H9 (cell line): ENCODE measurements around the gene BPGM. TPM values are rescaled to one million over a fixed set of nuclear protein-coding genes. Genes with fewer than 3 reads are reported as not detected.

ENCODE experiments used
- DNase-seq: peaks from one replicate; pipeline ENCODE4 v3.0.0-alpha.2; 2017
- H2AFZ ChIP-seq: one replicate; pipeline ENCODE4 v1.6.1; 2013; ENCODE audit warnings: mild to moderate bottlenecking, low read length, control low read depth, moderate library complexity
- H2AK5ac ChIP-seq: 2 replicates; pipeline ENCODE4 v1.6.1; 2013; ENCODE audit warnings: low read length, control low read depth, mixed read lengths; ENCODE audit not compliant: insufficient read length
- H2BK120ac ChIP-seq: one replicate; pipeline ENCODE4 v1.6.1; 2013; ENCODE audit warnings: low read depth, mild to moderate bottlenecking, low read length, control low read depth, inconsistent platforms; ENCODE audit not compliant: poor library complexity, severe bottlenecking
- H2BK12ac ChIP-seq: 2 replicates; pipeline ENCODE4 v1.6.1; 2013; ENCODE audit warnings: low read length, control low read depth, mixed read lengths, low read depth; ENCODE audit not compliant: insufficient read length
- H2BK15ac ChIP-seq: 2 replicates; pipeline ENCODE4 v1.6.1; 2013; ENCODE audit warnings: low read depth, low read length, control low read depth
- H2BK20ac ChIP-seq: one replicate; pipeline ENCODE4 v1.6.1; 2013; ENCODE audit warnings: low read depth, mild to moderate bottlenecking, low read length, control low read depth, inconsistent platforms; ENCODE audit not compliant: poor library complexity, severe bottlenecking
- H2BK5ac ChIP-seq: 2 replicates; pipeline ENCODE4 v1.6.1; 2013; ENCODE audit warnings: low read length, control low read depth, mixed read lengths; ENCODE audit not compliant: insufficient read length
- H3K14ac ChIP-seq: 2 replicates; pipeline ENCODE4 v1.6.1; 2013; ENCODE audit warnings: low read length, control low read depth; ENCODE audit not compliant: insufficient read depth
- H3K18ac ChIP-seq: 2 replicates; pipeline ENCODE4 v1.6.1; 2013; ENCODE audit warnings: low read depth, mild to moderate bottlenecking, mixed read lengths, low read length, control low read depth; ENCODE audit not compliant: insufficient read length
- H3K23ac ChIP-seq: 2 replicates; pipeline ENCODE4 v1.6.1; 2013; ENCODE audit warnings: low read length, control low read depth, mixed read lengths, low read depth; ENCODE audit not compliant: insufficient read length
- H3K23me2 ChIP-seq: 2 replicates; pipeline ENCODE4 v1.6.1; 2013; ENCODE audit warnings: low read depth, mild to moderate bottlenecking, mixed read lengths, low read length, control low read depth; ENCODE audit not compliant: insufficient read length, poor library complexity, severe bottlenecking
- H3K27ac ChIP-seq: 2 replicates; pipeline ENCODE4 v1.5.1; 2013; ENCODE audit warnings: low read length, control low read depth, mixed read lengths, low read depth; ENCODE audit not compliant: insufficient read length
- H3K27me3 ChIP-seq: 2 replicates; pipeline ENCODE4 v1.6.1; 2013; ENCODE audit warnings: low read length, control low read depth, inconsistent platforms; ENCODE audit not compliant: insufficient read depth
- H3K4ac ChIP-seq: 2 replicates; pipeline ENCODE4 v1.6.1; 2013; ENCODE audit warnings: low read depth, mild to moderate bottlenecking, control low read depth, inconsistent platforms, low read length, moderate library complexity
- H3K4me1 ChIP-seq: 2 replicates; pipeline ENCODE4 v1.6.1; 2013; ENCODE audit warnings: low read length, control low read depth, inconsistent platforms; ENCODE audit not compliant: insufficient read depth
- H3K4me2 ChIP-seq: 2 replicates; pipeline ENCODE4 v1.6.1; 2013; ENCODE audit warnings: low read length, control low read depth, mixed read lengths; ENCODE audit not compliant: insufficient read length, insufficient read depth
- H3K56ac ChIP-seq: 2 replicates; pipeline ENCODE4 v1.6.1; 2013; ENCODE audit warnings: low read depth, mild to moderate bottlenecking, mixed read lengths, low read length, control low read depth; ENCODE audit not compliant: insufficient read length
- H3K79me1 ChIP-seq: 2 replicates; pipeline ENCODE4 v1.6.1; 2013; ENCODE audit warnings: low read depth, mild to moderate bottlenecking, moderate library complexity, low read length, control low read depth, inconsistent platforms; ENCODE audit not compliant: insufficient read depth, poor library complexity, severe bottlenecking
- H3K79me2 ChIP-seq: 2 replicates; pipeline ENCODE4 v1.6.1; 2013; ENCODE audit warnings: low read length, control low read depth, inconsistent platforms; ENCODE audit not compliant: insufficient read depth
- H3K9ac ChIP-seq: 2 replicates; pipeline ENCODE4 v1.6.1; 2013; ENCODE audit warnings: low read length, control low read depth, mixed read lengths; ENCODE audit not compliant: insufficient read length; ENCODE audit errors: extremely low read depth
- H3K9me3 ChIP-seq: one replicate; pipeline ENCODE4 v1.6.1; 2013; ENCODE audit warnings: low read depth, low read length, inconsistent platforms; ENCODE audit not compliant: control insufficient read depth
- H3T11ph ChIP-seq: one replicate; pipeline ENCODE4 v1.6.1; 2013; ENCODE audit warnings: mild to moderate bottlenecking, low read length, control low read depth, inconsistent platforms
- H4K20me1 ChIP-seq: one replicate; pipeline ENCODE4 v1.6.1; 2013; ENCODE audit not compliant: control insufficient read depth, insufficient read length, insufficient read depth
- H4K5ac ChIP-seq: 2 replicates; pipeline ENCODE4 v1.6.1; 2013; ENCODE audit warnings: low read depth, mild to moderate bottlenecking, mixed read lengths, low read length, control low read depth; ENCODE audit not compliant: insufficient read length
- H4K8ac ChIP-seq: replicated peaks from 2 replicates; pipeline ENCODE4 v1.6.1; 2013; ENCODE audit warnings: low read length, control low read depth, mixed read lengths, low read depth; ENCODE audit not compliant: insufficient read length
- H4K91ac ChIP-seq: 2 replicates; pipeline ENCODE4 v1.6.1; 2013; ENCODE audit warnings: low read depth, mild to moderate bottlenecking, moderate library complexity, mixed read lengths, low read length, control low read depth; ENCODE audit not compliant: insufficient read length
- H3K27ac Mint-ChIP-seq, 3 experiments: 2 replicates in 2 of 3; 3 replicates in 1 of 3; pipeline ENCODE4 v1.8.0; 2020 to 2021; ENCODE audit warnings: mixed read lengths in 3 of 3, mild to moderate bottlenecking in 1 of 3, moderate library complexity in 1 of 3
- H3K27me3 Mint-ChIP-seq: 2 replicates; pipeline ENCODE4 v1.8.0; 2021; ENCODE audit warnings: low read depth, mild to moderate bottlenecking, moderate library complexity, mixed read lengths
- H3K36me3 Mint-ChIP-seq, 3 experiments: 2 replicates in 2 of 3; 3 replicates in 1 of 3; pipeline ENCODE4 v1.8.0; 2020 to 2021; ENCODE audit warnings: low read depth in 3 of 3, mixed read lengths in 3 of 3; ENCODE audit not compliant: insufficient read depth in 1 of 3
- H3K4me1 Mint-ChIP-seq, 2 experiments: 2 replicates each; pipeline ENCODE4 v1.8.0; 2020; ENCODE audit warnings: mixed read lengths in 2 of 2
- H3K4me3 Mint-ChIP-seq, 2 experiments: 2 replicates in 1 of 2; 3 replicates in 1 of 2; pipeline ENCODE4 v1.8.0; 2020 to 2021; ENCODE audit warnings: mild to moderate bottlenecking in 2 of 2, mixed read lengths in 2 of 2, moderate library complexity in 1 of 2
- H3K9me3 Mint-ChIP-seq, 2 experiments: 2 replicates in 1 of 2; 3 replicates in 1 of 2; pipeline ENCODE4 v1.8.0; 2020; ENCODE audit warnings: mild to moderate bottlenecking in 2 of 2, mixed read lengths in 2 of 2, moderate library complexity in 1 of 2
- CTCF ChIP-seq: fragments of 200-600 bp; sonication (generic); conservative IDR thresholded peaks from 3 replicates; pipeline ENCODE4 v1.8.0; 2021; ENCODE audit warnings: antibody characterized with exemption, mild to moderate bottlenecking
- WGBS: extraction: QIAGEN DNeasy Blood & Tissue Kit; methylation state at CpG from one replicate; pipeline ENCODE4 v1.1.7; 2013; ENCODE audit warnings: missing lambda C conversion rate, low lambda C conversion rate, mixed read lengths; ENCODE audit not compliant: insufficient read length; ENCODE audit errors: extremely low coverage; 5-methylcytosine and 5-hydroxymethylcytosine counted together
- total RNA-seq: library from RNA; stranded (reverse); gene quantifications from 2 replicates; pipeline ENCODE4 v1.2.1, GENCODE V29; 2021

BPGM gene
- total RNA-seq, 1 experiment from 2014 or later, result 14.4 TPM

DNA sequence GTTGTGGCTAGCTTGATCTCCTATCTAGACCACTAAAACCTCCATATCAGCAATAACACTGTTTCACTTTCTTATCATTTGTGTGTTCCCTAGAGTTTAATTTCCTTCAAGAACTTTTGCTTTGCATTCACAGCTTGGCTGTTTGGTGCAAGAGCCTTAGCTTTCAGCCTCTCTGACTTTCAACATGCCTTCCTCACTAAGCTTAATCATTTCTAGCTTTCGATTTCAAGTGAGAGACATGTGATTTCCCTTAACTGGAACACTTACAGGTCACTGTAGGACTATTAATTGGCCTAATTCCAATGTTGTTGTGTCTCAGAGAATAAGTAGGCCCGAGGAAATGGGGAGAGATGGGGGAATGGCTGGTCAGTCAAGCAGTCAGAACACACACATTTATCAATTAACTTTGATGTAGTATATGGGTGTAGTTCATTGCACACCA lies 10.6 kb upstream of the BPGM start:
- no CpG with 5 or more reads among the region's 2 CpGs for WGBS
- no peak for TF ChIP-seq CTCF

More for the DNA sequence above, 10.6 kb upstream of the BPGM start:
- H2BK5ac ChIP-seq, result no peak overlapping the region
- no peak overlapping the region for H3T11ph ChIP-seq
- no peak overlapping the region for H2BK15ac ChIP-seq
- Mint-ChIP-seq H3K4me1 (no peaks in the 10 kb centered on the region), H3K4me3 (no peak overlapping the region), H3K27ac (no peak overlapping the region), H3K9me3 (no peaks in the 10 kb centered on the region), H3K27me3 (peaks cover 3% of the 10 kb centered on the region), H3K36me3 (no peaks in the 10 kb centered on the region)
- no peaks in the 10 kb centered on the region for H3K9me3 ChIP-seq
- no peak overlapping the region for H2BK120ac ChIP-seq
- H3K9ac ChIP-seq, result no peak overlapping the region
- no peaks in the 10 kb centered on the region for H3K4me1 ChIP-seq
- no peak overlapping the region for H3K18ac ChIP-seq
- H3K14ac ChIP-seq, result no peak overlapping the region
- no peak overlapping the region for H3K4ac ChIP-seq
- H3K27ac ChIP-seq, result no peak overlapping the region
- no peaks in the 10 kb centered on the region for H3K79me2 ChIP-seq
- no peaks in the 10 kb centered on the region for H4K20me1 ChIP-seq
- no peak overlapping the region for H4K5ac ChIP-seq
- no peaks in the 10 kb centered on the region for H3K27me3 ChIP-seq
- H3K4me2 ChIP-seq, result no peak overlapping the region
- no peak overlapping the region for H4K91ac ChIP-seq
- no peaks in the 10 kb centered on the region for H3K79me1 ChIP-seq
- no peak for DNase-seq
- H2AFZ ChIP-seq, result no peak overlapping the region
- H4K8ac ChIP-seq, result no peak overlapping the region
- no peak overlapping the region for H2AK5ac ChIP-seq
- no peaks in the 10 kb centered on the region for H3K23me2 ChIP-seq
- H2BK20ac ChIP-seq, result no peak overlapping the region
- H3K56ac ChIP-seq, result no peak overlapping the region
- H2BK12ac ChIP-seq, result no peak overlapping the region
- H3K23ac ChIP-seq, result no peak overlapping the region
